Astrocyte of the hippocampus (primary cell): ENCODE data around the gene EPHB6.
A peak's percentile ranks its signal among the peaks of the same experiment; 100 is the strongest.

Experiments
- DNase-seq: peaks from one replicate; pipeline ENCODE4 v3.0.0; 2011; ENCODE audit warnings: low read depth, low spot score

EPHB6 gene

GRCh38 chr7:142833174-142834048 is 21.5 kb upstream of the EPHB6 start:
- no peak for DNase-seq

- DNase-seq, result no peak
Observed at GRCh38 chr7:142835487-142835886, 19.4 kb upstream of the EPHB6 start.

GRCh38 chr7:142836426-142836825 is 18.4 kb upstream of the EPHB6 start:
- no peak for DNase-seq

GRCh38 chr7:142838461-142839213 is 16.2 kb upstream of the EPHB6 start:
- no peak for DNase-seq

GRCh38 chr7:142842251-142842766 is 12.6 kb upstream of the EPHB6 start:
- DNase-seq, result no peak

- no peak for DNase-seq
Observed at GRCh38 chr7:142847353-142847752, 7.5 kb upstream of the EPHB6 start.

- DNase-seq, result no peak
Observed at GRCh38 chr7:142851269-142851668, 3.6 kb upstream of the EPHB6 start.

GRCh38 chr7:142851919-142852318 is 3.0 kb upstream of the EPHB6 start:
- DNase-seq, result no peak

- DNase-seq, result peak; percentile 74
Observed at GRCh38 chr7:142853739-142854371, 1.0 kb upstream of the EPHB6 start.

GRCh38 chr7:142855114-142855743 is 353 bp downstream of the EPHB6 start:
- DNase-seq, result peak; percentile 15

GRCh38 chr7:142855756-142856564 is 1.1 kb downstream of the EPHB6 start:
- DNase-seq, result peak; percentile 28

GRCh38 chr7:142856565-142857245 is 1.8 kb downstream of the EPHB6 start:
- no peak for DNase-seq

GRCh38 chr7:142857625-142858024 is 2.7 kb downstream of the EPHB6 start:
- no peak for DNase-seq

- no peak for DNase-seq
Observed at GRCh38 chr7:142859411-142859810, 4.5 kb downstream of the EPHB6 start.

- peak; percentile 9 for DNase-seq
Observed at GRCh38 chr7:142859829-142860228, 5.0 kb downstream of the EPHB6 start.

- DNase-seq, result no peak
Observed at GRCh38 chr7:142860968-142861367, 6.1 kb downstream of the EPHB6 start.

GRCh38 chr7:142862351-142862750 is 7.5 kb downstream of the EPHB6 start:
- no peak for DNase-seq

GRCh38 chr7:142862786-142863400 is 8.0 kb downstream of the EPHB6 start:
- DNase-seq, result no peak

GRCh38 chr7:142863891-142864685 is 9.2 kb downstream of the EPHB6 start:
- no peak for DNase-seq
